Panc1 (cell line): ENCODE measurements around the gene ARHGEF10L. TPM values are rescaled to one million over a fixed set of nuclear protein-coding genes. Genes with fewer than 3 reads are reported as not detected.

Experiments
- ATAC-seq: fragments of 200-7000 bp; cut with Tn5 transposase; 2 replicates; pipeline ENCODE4 v1.9.1; 2020; ENCODE audit warnings: mild to moderate bottlenecking, moderate library complexity
- BruUV-seq: library from RNA; stranded (reverse); fragments of 400-500 nt; replicated peaks from 2 replicates; lab custom pipeline; 2021; lab: Mats Ljungman, UMichigan
- CTCF ChIA-PET: fragments of 300-600 bp; sonication (Branson Sonifier 250); formaldehyde crosslinking; loops from one replicate; lab custom pipeline; 2022; ENCODE audit warnings: antibody characterized with exemption; lab: Charles Lee
- POLR2A ChIA-PET: fragments of 300-600 bp; sonication (Branson Sonifier 250); formaldehyde crosslinking; loops from one replicate; lab custom pipeline; 2022; ENCODE audit warnings: antibody characterized with exemption; lab: Charles Lee
- DNase-seq: peaks from one replicate; pipeline ENCODE4 v3.0.0-alpha.2; 2010; ENCODE audit warnings: low read depth, low spot score
- H3K27ac ChIP-seq: 2 replicates; pipeline ENCODE4 v1.5.1; 2011; ENCODE audit warnings: mild to moderate bottlenecking, low read length, inconsistent platforms
- H3K27me3 ChIP-seq: fragments of 200-500 bp; sonication (Bioruptor generic); 2 replicates; pipeline ENCODE4 v1.6.0; 2014; ENCODE audit warnings: low read length, inconsistent platforms; ENCODE audit not compliant: control insufficient read depth, insufficient read depth
- H3K36me3 ChIP-seq: fragments of 200-500 bp; sonication (Bioruptor generic); 2 replicates; pipeline ENCODE4 v1.5.1; 2014; ENCODE audit warnings: inconsistent platforms, mild to moderate bottlenecking, low read length, moderate library complexity; ENCODE audit not compliant: control insufficient read depth, insufficient read depth
- H3K4me1 ChIP-seq: 2 replicates; pipeline ENCODE4 v1.5.1; 2011; ENCODE audit warnings: inconsistent platforms, mild to moderate bottlenecking, low read length, moderate library complexity; ENCODE audit not compliant: control insufficient read depth, insufficient read depth
- H3K4me3 ChIP-seq, 2 experiments: 2 replicates each; pipeline ENCODE4 v1.5.1; 2011 to 2012; ENCODE audit warnings: low read depth in 2 of 2, low read length in 2 of 2, mild to moderate bottlenecking in 2 of 2, inconsistent platforms in 1 of 2, moderate library complexity in 1 of 2
- H3K9me3 ChIP-seq: fragments of 200-500 bp; sonication (Bioruptor generic); 2 replicates; pipeline ENCODE4 v1.5.1; 2014; ENCODE audit warnings: low read depth, mild to moderate bottlenecking, inconsistent platforms, low read length, moderate library complexity; ENCODE audit not compliant: control insufficient read depth, insufficient read depth
- POLR2AphosphoS5 ChIP-seq: IDR thresholded peaks from 2 replicates; pipeline ENCODE4 v1.6.1; 2012; ENCODE audit warnings: mild to moderate bottlenecking, low read depth, low read length, moderate library complexity
- REST ChIP-seq, 2 experiments: IDR thresholded peaks; 2 replicates each; pipeline ENCODE4 v1.6.1; 2011 to 2012; ENCODE audit warnings: low read depth in 2 of 2, control low read depth in 1 of 2, low read length in 1 of 2, mild to moderate bottlenecking in 1 of 2, moderate library complexity in 1 of 2; ENCODE audit not compliant: insufficient read depth in 1 of 2
- SIN3A ChIP-seq: IDR thresholded peaks from 2 replicates; pipeline ENCODE4 v1.6.1; 2012; ENCODE audit warnings: low read depth, mild to moderate bottlenecking, low read length, moderate library complexity, borderline replicate concordance; ENCODE audit not compliant: insufficient read depth
- TCF7L2 ChIP-seq: IDR thresholded peaks from 2 replicates; pipeline ENCODE4 v1.6.1; 2011; ENCODE audit warnings: mild to moderate bottlenecking, low read depth, low read length, inconsistent platforms
- in situ Hi-C: cut with HindIII; loops from 2 replicates; pipeline ENCODE4 v1.10.0; 2016; ENCODE audit warnings: low sequenced_read_pairs, low pct_unique_long_range_greater_than_20kb
- intact Hi-C: fragments of 100-400 bp; cut with micrococcal nuclease; formaldehyde crosslinking; loops from one replicate; pipeline ENCODE4 v1.10.0; 2022; ENCODE audit not compliant: unreplicated experiment
- total RNA-seq: library from RNA; stranded (reverse); gene quantifications from one replicate; pipeline ENCODE4 v1.2.1, GENCODE V29; 2021; ENCODE audit not compliant: unreplicated experiment
- TF ChIP-seq, protein P1 (sequence below): fragments of 450-650 bp; IDR thresholded peaks from 2 replicates; pipeline ENCODE4 v1.5.1; 2017; ENCODE audit warnings: mild to moderate bottlenecking

The ARHGEF10L gene
- total RNA-seq, 1 experiment from 2014 or later: 5.9 TPM

DNA sequence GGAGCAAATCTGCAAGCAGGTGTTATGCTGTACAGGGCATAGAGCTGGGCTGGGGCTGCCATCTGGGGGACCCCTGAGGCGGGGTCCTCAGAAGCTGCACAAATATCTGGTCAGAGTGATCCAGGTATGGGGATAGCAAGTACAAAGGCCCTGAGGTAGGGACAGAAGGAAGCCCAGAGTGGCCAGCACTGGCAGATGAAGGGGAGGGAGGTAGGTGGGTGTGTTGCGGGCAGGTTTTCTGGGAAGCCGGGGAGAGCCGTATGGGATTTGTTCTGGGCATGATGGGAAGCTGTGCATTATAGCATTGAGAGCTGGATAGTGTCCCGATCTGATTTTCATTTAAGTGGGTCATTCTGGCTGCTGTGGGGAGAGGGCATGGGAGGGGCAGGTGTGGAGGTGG lies 102.7 kb downstream of the ARHGEF10L start:
- ChIA-PET POLR2A (interaction anchor here (0.7 kb wide), 1 partner anchor 248 kb away, joined by 3 read pairs; no protein-coding TSS in a partner anchor), CTCF (no interaction called here)
- Histone ChIP-seq H3K27ac (no peak overlapping the region), H3K9me3 (no peaks in the 10 kb centered on the region), H3K4me1 (no peaks in the 10 kb centered on the region), H3K4me3 (no peak overlapping the region), H3K36me3 (no peaks in the 10 kb centered on the region), H3K27me3 (no peaks in the 10 kb centered on the region)
- TF ChIP-seq SIN3A: no peak
- intact Hi-C loops (no loop called here), in situ Hi-C loops (no loop called here)
- no TSS peak for BruUV-seq
- DNase-seq: no peak
- ATAC-seq: no peak

GRCh38 chr1:17642943-17643342 lies 103.4 kb downstream of the ARHGEF10L start:
- no peak for DNase-seq
- Histone ChIP-seq H3K27me3 (no peaks in the 10 kb centered on the region), H3K9me3 (no peaks in the 10 kb centered on the region), H3K27ac (no peak overlapping the region), H3K36me3 (no peaks in the 10 kb centered on the region), H3K4me3 (no peak overlapping the region), H3K4me1 (no peaks in the 10 kb centered on the region)
- POLR2A ChIA-PET: no interaction called here
- ATAC-seq: no peak
- in situ Hi-C loops: no loop called here
- TF ChIP-seq POLR2AphosphoS5 (no peak), TCF7L2 (no peak)
- no TSS peak for BruUV-seq
- CTCF ChIA-PET: no interaction called here
- intact Hi-C loops: no loop called here

GRCh38 chr1:17643861-17644703 lies 104.6 kb downstream of the ARHGEF10L start:
- no TSS peak for BruUV-seq
- H3K9me3 ChIP-seq: no peaks in the 10 kb centered on the region
- no peaks in the 10 kb centered on the region for H3K4me1 ChIP-seq
- no peaks in the 10 kb centered on the region for H3K27me3 ChIP-seq
- no peak overlapping the region for H3K27ac ChIP-seq
- ChIA-PET POLR2A (no interaction called here), CTCF (no interaction called here)
- in situ Hi-C loops: no loop called here
- no peak overlapping the region for H3K4me3 ChIP-seq
- DNase-seq: no peak
- no peak for ATAC-seq
- no peaks in the 10 kb centered on the region for H3K36me3 ChIP-seq
- TF ChIP-seq TCF7L2: no peak
- TF ChIP-seq SIN3A: no peak
- no peak for TF ChIP-seq REST (IDR thresholded peaks at IDR 0.05; ENCODE audit: insufficient read depth in 1 of 2, low read depth in 2 of 2, low read length in 1 of 2)
- TF ChIP-seq, protein P1, sequence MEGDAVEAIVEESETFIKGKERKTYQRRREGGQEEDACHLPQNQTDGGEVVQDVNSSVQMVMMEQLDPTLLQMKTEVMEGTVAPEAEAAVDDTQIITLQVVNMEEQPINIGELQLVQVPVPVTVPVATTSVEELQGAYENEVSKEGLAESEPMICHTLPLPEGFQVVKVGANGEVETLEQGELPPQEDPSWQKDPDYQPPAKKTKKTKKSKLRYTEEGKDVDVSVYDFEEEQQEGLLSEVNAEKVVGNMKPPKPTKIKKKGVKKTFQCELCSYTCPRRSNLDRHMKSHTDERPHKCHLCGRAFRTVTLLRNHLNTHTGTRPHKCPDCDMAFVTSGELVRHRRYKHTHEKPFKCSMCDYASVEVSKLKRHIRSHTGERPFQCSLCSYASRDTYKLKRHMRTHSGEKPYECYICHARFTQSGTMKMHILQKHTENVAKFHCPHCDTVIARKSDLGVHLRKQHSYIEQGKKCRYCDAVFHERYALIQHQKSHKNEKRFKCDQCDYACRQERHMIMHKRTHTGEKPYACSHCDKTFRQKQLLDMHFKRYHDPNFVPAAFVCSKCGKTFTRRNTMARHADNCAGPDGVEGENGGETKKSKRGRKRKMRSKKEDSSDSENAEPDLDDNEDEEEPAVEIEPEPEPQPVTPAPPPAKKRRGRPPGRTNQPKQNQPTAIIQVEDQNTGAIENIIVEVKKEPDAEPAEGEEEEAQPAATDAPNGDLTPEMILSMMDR: no peak
- TF ChIP-seq POLR2AphosphoS5: no peak
- intact Hi-C loops: no loop called here
